Hepatocyte (in vitro differentiated cells): ENCODE results near the gene NUDT16L1. TPM values are rescaled to one million over a fixed set of nuclear protein-coding genes. Genes with fewer than 3 reads are reported as not detected.

Source experiments
- microRNA-seq: library from miRNA; unstranded; fragments of <30 nt; microRNA quantifications from one replicate; pipeline ENCODE4, GENCODE V29; 2017
- polyA plus RNA-seq: library from polyadenylated mRNA; unstranded; fragments of >200 nt; fragmentation: Nextera tagmentation; extraction: Ambion mirVana; gene quantifications from 2 replicates; pipeline ENCODE4 v1.2.1, GENCODE V29; 2016
- small RNA-seq: library from RNA; depleted of rRNA; stranded (forward); fragments of <200 nt; gene quantifications from one replicate; pipeline ENCODE3, GENCODE V24; 2014
- total RNA-seq: library from RNA; depleted of rRNA; stranded (reverse); fragments of >200 nt; gene quantifications from 2 replicates; pipeline ENCODE4 v1.2.3, GENCODE V29; 2014

Gene NUDT16L1
- total and polyA plus RNA-seq, 2 experiments from 2014 or later: 54.8 to 80.5 TPM

Small RNA genes within 50 kb of the gene (microRNA-seq; reads per million reads assigned to microRNA genes)
- not detected for gene MIR6769A

Small RNA genes within 50 kb of the gene (small RNA-seq; reads per million reads assigned to genes)
- not detected for gene MIR6769A

Other genes starting within 250 kb of the NUDT16L1 start
- 42.7 and 47.6 TPM in 2 replicates for gene NMRAL1, start 218.9 kb upstream of the NUDT16L1 start, total RNA-seq
- gene NMRAL1, start 218.9 kb upstream of the NUDT16L1 start, polyA plus RNA-seq: 47.5 and 49.5 TPM in 2 replicates
- 57.7 and 68.8 TPM in 2 replicates for gene HMOX2, start 217.2 kb upstream of the NUDT16L1 start, total RNA-seq
- gene HMOX2, start 217.2 kb upstream of the NUDT16L1 start, polyA plus RNA-seq: 108 TPM in 2 replicates
- 19.7 and 22.0 TPM in 2 replicates for gene CDIP1, start 154.8 kb upstream of the NUDT16L1 start, total RNA-seq
- gene CDIP1, start 154.8 kb upstream of the NUDT16L1 start, polyA plus RNA-seq: 29.3 and 33.3 TPM in 2 replicates
- 0.12 and 0.20 TPM in 2 replicates for gene C16orf96, start 137.2 kb upstream of the NUDT16L1 start, total RNA-seq
- 0.15 TPM in 1 of 2 replicates, not detected in the other for gene C16orf96, start 137.2 kb upstream of the NUDT16L1 start, polyA plus RNA-seq
- 6.1 and 9.9 TPM in 2 replicates for gene UBALD1, start 78.7 kb upstream of the NUDT16L1 start, total RNA-seq
- 25.7 and 36.8 TPM in 2 replicates for gene UBALD1, start 78.7 kb upstream of the NUDT16L1 start, polyA plus RNA-seq
- 24.1 and 29.2 TPM in 2 replicates for gene MGRN1, start 68.7 kb upstream of the NUDT16L1 start, total RNA-seq
- 30.8 and 32.0 TPM in 2 replicates for gene MGRN1, start 68.7 kb upstream of the NUDT16L1 start, polyA plus RNA-seq
- 17.4 and 18.5 TPM in 2 replicates for gene ANKS3, start 40.7 kb downstream of the NUDT16L1 start, total RNA-seq
- gene ANKS3, start 40.7 kb downstream of the NUDT16L1 start, polyA plus RNA-seq: 11.7 and 14.8 TPM in 2 replicates
- 0.23 and 0.64 TPM in 2 replicates for gene DNAAF8, start 41.0 kb downstream of the NUDT16L1 start, total RNA-seq
- 1.6 and 3.3 TPM in 2 replicates for gene DNAAF8, start 41.0 kb downstream of the NUDT16L1 start, polyA plus RNA-seq
- gene ZNF500, start 73.6 kb downstream of the NUDT16L1 start, total RNA-seq: 8.7 and 10.4 TPM in 2 replicates
- 10.6 and 13.3 TPM in 2 replicates for gene ZNF500, start 73.6 kb downstream of the NUDT16L1 start, polyA plus RNA-seq
- gene SEPTIN12, start 94.8 kb downstream of the NUDT16L1 start, total RNA-seq: not detected in 2 replicates
- not detected in 2 replicates for gene SEPTIN12, start 94.8 kb downstream of the NUDT16L1 start, polyA plus RNA-seq
- not detected in 2 replicates for gene SMIM22, start 101.8 kb downstream of the NUDT16L1 start, total RNA-seq
- 12.3 and 15.1 TPM in 2 replicates for gene SMIM22, start 101.8 kb downstream of the NUDT16L1 start, polyA plus RNA-seq
- gene ROGDI, start 109.1 kb downstream of the NUDT16L1 start, total RNA-seq: 21.2 and 29.1 TPM in 2 replicates
- 48.2 and 49.5 TPM in 2 replicates for gene ROGDI, start 109.1 kb downstream of the NUDT16L1 start, polyA plus RNA-seq
- 46.5 and 49.5 TPM in 2 replicates for gene GLYR1, start 153.7 kb downstream of the NUDT16L1 start, total RNA-seq
- 47.2 and 56.9 TPM in 2 replicates for gene GLYR1, start 153.7 kb downstream of the NUDT16L1 start, polyA plus RNA-seq
- gene UBN1, start 153.9 kb downstream of the NUDT16L1 start, total RNA-seq: 21.4 and 28.1 TPM in 2 replicates
- 19.1 and 24.3 TPM in 2 replicates for gene UBN1, start 153.9 kb downstream of the NUDT16L1 start, polyA plus RNA-seq
- 29.1 and 32.8 TPM in 2 replicates for gene PPL, start 243.6 kb downstream of the NUDT16L1 start, total RNA-seq
- gene PPL, start 243.6 kb downstream of the NUDT16L1 start, polyA plus RNA-seq: 44.5 and 45.0 TPM in 2 replicates